Epithelial cell of proximal tubule (primary cell): Measurements from ENCODE around the gene GGNBP2. TPM values are rescaled to one million over a fixed set of nuclear protein-coding genes. Genes with fewer than 3 reads are reported as not detected.

Experiments used
- DNase-seq: peaks from one replicate; pipeline ENCODE4 v3.0.0-alpha.2; 2011; ENCODE audit warnings: low read depth
- H3K4me3 ChIP-seq: 2 replicates; pipeline ENCODE4 v1.5.1; 2011; ENCODE audit warnings: low read depth, mild to moderate bottlenecking, low read length
- total RNA-seq: library from RNA; depleted of rRNA; stranded (reverse); fragments of >200 nt; gene quantifications from 2 replicates; pipeline ENCODE4 v1.2.3, GENCODE V29; 2015
- TF ChIP-seq, protein P1 (sequence below): conservative IDR thresholded peaks from 2 replicates; pipeline ENCODE4 v1.5.1; 2012; ENCODE audit warnings: low read depth, mild to moderate bottlenecking, low read length

GGNBP2 gene
- total RNA-seq, 1 donor from 2014 or later, result 32.6 TPM

DNA sequence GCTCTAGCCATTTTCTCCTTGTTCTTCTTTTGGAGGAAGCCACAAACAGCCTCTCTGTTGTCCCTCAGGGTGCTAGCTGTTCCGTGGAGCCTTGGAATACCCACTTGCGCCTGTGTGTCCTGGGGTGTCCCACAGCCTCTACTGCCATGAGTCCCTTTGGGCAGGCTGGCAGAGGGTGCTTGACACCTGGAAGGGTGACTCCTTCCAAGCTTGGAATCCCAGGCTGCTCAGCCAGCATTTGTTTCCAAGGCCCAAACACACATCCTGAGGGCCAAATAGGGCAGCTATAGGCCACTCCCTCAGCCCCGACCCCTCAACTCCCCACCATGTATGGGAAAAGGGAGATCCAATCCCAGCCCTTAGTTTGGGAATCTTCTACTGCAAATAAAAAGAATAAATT lies 43.4 kb upstream of the GGNBP2 start:
- no peak for DNase-seq
- TF ChIP-seq, protein P1, sequence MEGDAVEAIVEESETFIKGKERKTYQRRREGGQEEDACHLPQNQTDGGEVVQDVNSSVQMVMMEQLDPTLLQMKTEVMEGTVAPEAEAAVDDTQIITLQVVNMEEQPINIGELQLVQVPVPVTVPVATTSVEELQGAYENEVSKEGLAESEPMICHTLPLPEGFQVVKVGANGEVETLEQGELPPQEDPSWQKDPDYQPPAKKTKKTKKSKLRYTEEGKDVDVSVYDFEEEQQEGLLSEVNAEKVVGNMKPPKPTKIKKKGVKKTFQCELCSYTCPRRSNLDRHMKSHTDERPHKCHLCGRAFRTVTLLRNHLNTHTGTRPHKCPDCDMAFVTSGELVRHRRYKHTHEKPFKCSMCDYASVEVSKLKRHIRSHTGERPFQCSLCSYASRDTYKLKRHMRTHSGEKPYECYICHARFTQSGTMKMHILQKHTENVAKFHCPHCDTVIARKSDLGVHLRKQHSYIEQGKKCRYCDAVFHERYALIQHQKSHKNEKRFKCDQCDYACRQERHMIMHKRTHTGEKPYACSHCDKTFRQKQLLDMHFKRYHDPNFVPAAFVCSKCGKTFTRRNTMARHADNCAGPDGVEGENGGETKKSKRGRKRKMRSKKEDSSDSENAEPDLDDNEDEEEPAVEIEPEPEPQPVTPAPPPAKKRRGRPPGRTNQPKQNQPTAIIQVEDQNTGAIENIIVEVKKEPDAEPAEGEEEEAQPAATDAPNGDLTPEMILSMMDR, result no peak
- H3K4me3 ChIP-seq, result no peak overlapping the region

GRCh38 chr17:36501963-36502362 lies 42.8 kb upstream of the GGNBP2 start:
- H3K4me3 ChIP-seq, result no peak overlapping the region
- TF ChIP-seq, protein P1, result no peak
- DNase-seq, result no peak

- no peak for DNase-seq
- H3K4me3 ChIP-seq, result no peak overlapping the region
- TF ChIP-seq, protein P1, result no peak
Observed at GRCh38 chr17:36503456-36504155, 41.1 kb upstream of the GGNBP2 start.

GRCh38 chr17:36504156-36504545 lies 40.6 kb upstream of the GGNBP2 start:
- TF ChIP-seq, protein P1, result no peak
- H3K4me3 ChIP-seq, result no peak overlapping the region
- no peak for DNase-seq

DNA sequence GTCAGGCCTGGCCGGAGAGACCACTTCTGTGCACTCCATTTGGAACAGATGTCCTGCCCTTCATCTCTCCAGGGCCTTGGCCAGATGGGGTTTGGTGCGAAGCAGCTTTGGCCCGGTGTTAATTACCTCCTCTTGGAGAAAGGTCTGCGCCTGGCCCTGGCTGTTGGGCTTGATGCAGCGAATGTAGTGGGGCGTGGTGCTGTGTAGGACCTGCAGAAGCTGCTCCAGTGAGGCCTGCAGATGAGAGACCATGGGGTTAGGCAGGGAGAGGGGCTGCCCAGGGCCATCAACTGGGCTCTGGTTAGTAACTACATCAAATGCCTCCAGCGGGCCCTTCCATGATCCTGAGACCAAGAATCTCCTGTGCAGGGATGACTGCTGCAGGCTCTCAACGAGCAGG lies 39.5 kb upstream of the GGNBP2 start:
- no peak for DNase-seq

DNA sequence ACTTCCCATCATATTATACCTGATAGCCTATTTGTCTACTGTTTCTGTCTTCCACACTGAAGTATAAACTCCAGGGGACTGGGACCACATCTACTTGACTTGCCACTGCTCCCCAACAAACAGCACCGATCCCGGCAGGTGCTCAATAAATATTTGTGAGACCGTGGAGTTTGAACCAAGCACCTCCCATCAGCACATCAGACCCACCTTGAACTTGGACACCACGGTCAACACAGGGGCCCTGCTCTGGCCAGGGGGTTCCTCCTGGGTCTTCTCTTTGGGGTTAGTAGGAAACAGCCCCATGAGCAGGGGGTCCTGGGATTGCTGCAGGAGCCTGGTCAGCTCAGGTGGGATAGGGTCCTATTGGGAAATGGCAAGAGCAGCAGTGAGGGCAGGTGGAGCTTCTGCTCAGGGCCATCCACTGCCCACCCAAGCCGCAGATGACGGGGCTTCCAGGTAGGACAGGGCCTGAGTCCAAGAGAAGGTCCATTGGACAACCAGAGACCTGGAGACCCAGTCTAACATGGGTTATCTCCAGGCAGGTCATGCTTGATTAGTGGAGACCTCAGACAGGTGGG lies 38.4 kb upstream of the GGNBP2 start:
- TF ChIP-seq, protein P1, result no peak
- no peak for DNase-seq
- no peak overlapping the region for H3K4me3 ChIP-seq

More for the DNA sequence above, 39.5 kb upstream of the GGNBP2 start:
- H3K4me3 ChIP-seq, result no peak overlapping the region
- TF ChIP-seq, protein P1, result no peak

GRCh38 chr17:36506831-36507230 lies 37.9 kb upstream of the GGNBP2 start:
- TF ChIP-seq, protein P1, result no peak
- DNase-seq, result no peak

More at GRCh38 chr17:36506831-36507230, 37.9 kb upstream of the GGNBP2 start:
- H3K4me3 ChIP-seq, result no peak overlapping the region
